ENCODE measurements around the gene SENP2.

- TF ChIP-seq, protein P1, sequence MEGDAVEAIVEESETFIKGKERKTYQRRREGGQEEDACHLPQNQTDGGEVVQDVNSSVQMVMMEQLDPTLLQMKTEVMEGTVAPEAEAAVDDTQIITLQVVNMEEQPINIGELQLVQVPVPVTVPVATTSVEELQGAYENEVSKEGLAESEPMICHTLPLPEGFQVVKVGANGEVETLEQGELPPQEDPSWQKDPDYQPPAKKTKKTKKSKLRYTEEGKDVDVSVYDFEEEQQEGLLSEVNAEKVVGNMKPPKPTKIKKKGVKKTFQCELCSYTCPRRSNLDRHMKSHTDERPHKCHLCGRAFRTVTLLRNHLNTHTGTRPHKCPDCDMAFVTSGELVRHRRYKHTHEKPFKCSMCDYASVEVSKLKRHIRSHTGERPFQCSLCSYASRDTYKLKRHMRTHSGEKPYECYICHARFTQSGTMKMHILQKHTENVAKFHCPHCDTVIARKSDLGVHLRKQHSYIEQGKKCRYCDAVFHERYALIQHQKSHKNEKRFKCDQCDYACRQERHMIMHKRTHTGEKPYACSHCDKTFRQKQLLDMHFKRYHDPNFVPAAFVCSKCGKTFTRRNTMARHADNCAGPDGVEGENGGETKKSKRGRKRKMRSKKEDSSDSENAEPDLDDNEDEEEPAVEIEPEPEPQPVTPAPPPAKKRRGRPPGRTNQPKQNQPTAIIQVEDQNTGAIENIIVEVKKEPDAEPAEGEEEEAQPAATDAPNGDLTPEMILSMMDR (IDR thresholded peaks at IDR 0.05): no peak
- TF ChIP-seq REST (IDR thresholded peaks at IDR 0.05; ENCODE audit: insufficient read depth in 1 of 2, low read depth in 2 of 2, low read length in 1 of 2) (no peak), POLR2AphosphoS5 (IDR thresholded peaks at IDR 0.05; ENCODE audit: low read depth, low read length) (no peak)
Observed at GRCh38 chr3:185586686-185587039, 568 bp downstream of the SENP2 start.
